Astrocyte of the cerebellum (primary cell): ENCODE results near the gene TNNC1.

ENCODE experiments used
- DNase-seq: peaks from one replicate; pipeline ENCODE4 v3.0.0-alpha.2; 2011; ENCODE audit warnings: low read depth
- H3K4me3 ChIP-seq: 2 replicates; pipeline ENCODE4 v1.5.1; 2011; ENCODE audit warnings: mild to moderate bottlenecking, low read depth, low read length, moderate library complexity
- CTCF ChIP-seq: IDR thresholded peaks from 2 replicates; pipeline ENCODE4 v1.5.1; 2012; ENCODE audit warnings: low read length, low read depth, moderate library complexity, mild to moderate bottlenecking; ENCODE audit errors: missing control alignments
- in situ Hi-C: cut with HindIII; loops from 2 replicates; pipeline ENCODE4 v1.10.0; 2017; ENCODE audit warnings: low sequenced_read_pairs

Gene TNNC1

GRCh38 chr3:52458031-52458760 lies 4.4 kb upstream of the TNNC1 start:
- in situ Hi-C loops, result no loop called here
- no peak for DNase-seq
- TF ChIP-seq CTCF, result no peak
- no peak overlapping the region for H3K4me3 ChIP-seq

GRCh38 chr3:52456800-52457183 lies 3.0 kb upstream of the TNNC1 start:
- peak overlapping the region; percentile 91 for H3K4me3 ChIP-seq
- no peak for TF ChIP-seq CTCF
- in situ Hi-C loops, result no loop called here
- DNase-seq, result no peak

- no peak for DNase-seq
- TF ChIP-seq CTCF, result no peak
- peak overlapping the region; percentile 91 for H3K4me3 ChIP-seq
- in situ Hi-C loops, result no loop called here
Observed at GRCh38 chr3:52456169-52456799, 2.4 kb upstream of the TNNC1 start.

GRCh38 chr3:52455283-52456168 lies 1.7 kb upstream of the TNNC1 start, which contains the start of gene NISCH:
NISCH (plus strand) TSS chr3:52455604; CDS start chr3:52455642, 38 bp downstream.
- H3K4me3 ChIP-seq, result peak within 1 kb of the TSS; percentile 91
- no peak for DNase-seq
- TF ChIP-seq CTCF, result no peak
- in situ Hi-C loops, result no loop called here

GRCh38 chr3:52454938-52455282 lies 1.1 kb upstream of the TNNC1 start:
- TF ChIP-seq CTCF, result no peak
- peak overlapping the region; percentile 91 for H3K4me3 ChIP-seq
- no peak for DNase-seq
- in situ Hi-C loops, result no loop called here

- in situ Hi-C loops, result no loop called here
- TF ChIP-seq CTCF, result no peak
- no peak overlapping the region for H3K4me3 ChIP-seq
- no peak for DNase-seq
Observed at GRCh38 chr3:52454250-52454937, 553 bp upstream of the TNNC1 start.
